Smooth muscle cell (in vitro differentiated cells): ENCODE data around the gene RPLP2. TPM values are rescaled to one million over a fixed set of nuclear protein-coding genes. Genes with fewer than 3 reads are reported as not detected.

Experiments
- DNase-seq: peaks from one replicate; lab custom pipeline; 2025; ENCODE audit not compliant: unreplicated experiment; lab: John Stamatoyannopoulos, UW
- H2AFZ ChIP-seq: fragments of 200-600 bp; sonication (generic); 2 replicates; pipeline ENCODE4 v1.6.0; 2016; ENCODE audit warnings: antibody characterized with exemption, low read depth, mild to moderate bottlenecking
- H3F3A ChIP-seq: fragments of 200-600 bp; sonication (generic); 2 replicates; pipeline ENCODE4 v1.6.0; 2017; ENCODE audit warnings: antibody characterized with exemption, low read depth
- H3K27ac ChIP-seq: fragments of 200-600 bp; sonication (generic); 2 replicates; pipeline ENCODE4 v1.5.1; 2016; ENCODE audit warnings: low read depth, mild to moderate bottlenecking
- H3K27me3 ChIP-seq: fragments of 200-600 bp; sonication (generic); 2 replicates; pipeline ENCODE4 v1.6.1; 2016; ENCODE audit warnings: low read depth, mild to moderate bottlenecking
- H3K36me3 ChIP-seq: fragments of 200-600 bp; sonication (generic); 2 replicates; pipeline ENCODE4 v1.5.1; 2016; ENCODE audit warnings: low read depth
- H3K4me1 ChIP-seq: fragments of 200-600 bp; sonication (generic); 2 replicates; pipeline ENCODE4 v1.5.1; 2016; ENCODE audit warnings: low read depth
- H3K4me2 ChIP-seq: fragments of 200-600 bp; sonication (generic); 2 replicates; pipeline ENCODE4 v1.6.0; 2016; ENCODE audit warnings: mild to moderate bottlenecking
- H3K4me3 ChIP-seq: fragments of 200-600 bp; sonication (generic); 2 replicates; pipeline ENCODE4 v1.5.1; 2016; ENCODE audit warnings: mild to moderate bottlenecking
- H3K79me2 ChIP-seq: fragments of 200-600 bp; sonication (generic); 2 replicates; pipeline ENCODE4 v1.6.0; 2016; ENCODE audit warnings: low read depth, mild to moderate bottlenecking
- H3K9ac ChIP-seq: fragments of 200-600 bp; sonication (generic); 2 replicates; pipeline ENCODE4 v1.6.0; 2016; ENCODE audit warnings: low read depth
- H3K9me3 ChIP-seq: fragments of 200-600 bp; sonication (generic); replicated peaks from 2 replicates; pipeline ENCODE4 v1.5.1; 2016; ENCODE audit warnings: low read depth
- H4K20me1 ChIP-seq: fragments of 200-600 bp; sonication (generic); 2 replicates; pipeline ENCODE4 v1.6.0; 2016; ENCODE audit warnings: low read depth
- CTCF ChIP-seq: fragments of 200-600 bp; sonication (generic); IDR thresholded peaks from 2 replicates; pipeline ENCODE4 v1.5.1; 2017; ENCODE audit warnings: borderline replicate concordance, mild to moderate bottlenecking, antibody characterized with exemption; ENCODE audit not compliant: insufficient read depth, poor library complexity, severe bottlenecking
- WGBS: methylation state at CpG from one replicate; pipeline ENCODE4 v1.1.7; 2016; ENCODE audit warnings: low lambda C conversion rate; 5-methylcytosine and 5-hydroxymethylcytosine counted together
- polyA plus RNA-seq: library from polyadenylated mRNA; unstranded; fragments of >200 nt; fragmentation: Nextera tagmentation; extraction: Ambion mirVana; gene quantifications from 2 replicates; pipeline ENCODE4 v1.2.1, GENCODE V29; 2016
- total RNA-seq: library from RNA; depleted of rRNA; stranded (reverse); fragments of >200 nt; gene quantifications from 2 replicates; pipeline ENCODE4 v1.2.3, GENCODE V29; 2014

Gene RPLP2
- total and polyA plus RNA-seq, 2 experiments from 2014 or later, result 472 to 622 TPM

DNA sequence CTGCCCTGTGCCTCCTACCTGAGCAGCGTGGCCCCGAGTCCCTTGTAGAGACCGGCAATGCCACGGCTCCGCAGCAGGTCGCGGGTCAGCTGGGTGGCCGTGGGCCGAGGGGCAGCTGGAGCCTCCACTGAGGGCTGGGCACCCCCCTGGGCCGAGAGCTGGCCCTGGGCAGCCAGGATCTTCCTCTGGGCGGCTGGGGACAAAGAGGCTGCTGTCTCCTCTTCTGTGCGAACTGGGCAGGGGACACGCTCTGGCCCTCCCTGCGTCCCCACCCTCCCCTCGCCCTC, 17.3 kb upstream of the RPLP2 start:
- peaks cover 9% of the 10 kb centered on the region for H3F3A ChIP-seq
- no peak overlapping the region for H2AFZ ChIP-seq
- H3K36me3 ChIP-seq, result no peaks in the 10 kb centered on the region
- peaks cover 16% of the 10 kb centered on the region for H3K4me1 ChIP-seq
- no peak overlapping the region for H3K4me2 ChIP-seq
- no peak overlapping the region for H3K4me3 ChIP-seq
- no peak overlapping the region for H3K9ac ChIP-seq
- no peaks in the 10 kb centered on the region for H3K79me2 ChIP-seq
- H3K27ac ChIP-seq, result no peak overlapping the region
- no peak for TF ChIP-seq CTCF
- no peak for DNase-seq
- H3K27me3 ChIP-seq, result no peaks in the 10 kb centered on the region
- H3K9me3 ChIP-seq, result no peaks in the 10 kb centered on the region
- H4K20me1 ChIP-seq, result peaks cover 21% of the 10 kb centered on the region
- WGBS, result 97% methylated on average over 9 of the region's 15 CpGs

GRCh38 chr11:792873-793272, 16.9 kb upstream of the RPLP2 start:
- no peak overlapping the region for H3K9ac ChIP-seq

DNA sequence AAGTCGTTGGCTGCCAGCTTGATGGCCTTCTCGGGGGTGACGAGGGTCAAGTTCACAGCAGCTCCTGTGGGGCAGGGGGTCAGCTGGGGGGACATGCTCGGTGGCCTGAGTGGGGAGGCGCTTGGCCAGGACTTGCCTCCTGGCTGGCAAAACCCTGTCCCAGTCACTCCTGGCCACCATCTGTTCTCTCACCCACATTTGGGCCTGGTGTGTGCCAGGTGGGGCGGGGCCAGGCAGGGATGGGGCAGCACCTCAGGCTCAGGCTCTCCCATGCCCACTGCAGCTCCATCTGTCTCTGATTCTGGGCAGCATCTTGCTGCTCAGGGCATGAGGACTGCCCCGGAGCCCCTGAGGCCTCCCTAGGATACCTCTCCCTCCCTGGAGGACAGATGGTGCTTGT, 16.2 kb upstream of the RPLP2 start:
- 96% methylated on average over 7 of the region's 7 CpGs for WGBS
- no peak for TF ChIP-seq CTCF

More at GRCh38 chr11:792873-793272, 16.9 kb upstream of the RPLP2 start:
- H2AFZ ChIP-seq, result no peak overlapping the region
- H3K4me3 ChIP-seq, result no peak overlapping the region
- H3K27me3 ChIP-seq, result no peaks in the 10 kb centered on the region
- H3K79me2 ChIP-seq, result no peaks in the 10 kb centered on the region
- H3K4me1 ChIP-seq, result peaks cover 16% of the 10 kb centered on the region
- peaks cover 21% of the 10 kb centered on the region for H4K20me1 ChIP-seq
- no peaks in the 10 kb centered on the region for H3K36me3 ChIP-seq
- TF ChIP-seq CTCF, result no peak
- no peak overlapping the region for H3K4me2 ChIP-seq
- WGBS, result 97% methylated on average over 13 of the region's 13 CpGs
- no peak overlapping the region for H3K27ac ChIP-seq
- no peaks in the 10 kb centered on the region for H3K9me3 ChIP-seq
- DNase-seq, result no peak
- peaks cover 9% of the 10 kb centered on the region for H3F3A ChIP-seq

DNA sequence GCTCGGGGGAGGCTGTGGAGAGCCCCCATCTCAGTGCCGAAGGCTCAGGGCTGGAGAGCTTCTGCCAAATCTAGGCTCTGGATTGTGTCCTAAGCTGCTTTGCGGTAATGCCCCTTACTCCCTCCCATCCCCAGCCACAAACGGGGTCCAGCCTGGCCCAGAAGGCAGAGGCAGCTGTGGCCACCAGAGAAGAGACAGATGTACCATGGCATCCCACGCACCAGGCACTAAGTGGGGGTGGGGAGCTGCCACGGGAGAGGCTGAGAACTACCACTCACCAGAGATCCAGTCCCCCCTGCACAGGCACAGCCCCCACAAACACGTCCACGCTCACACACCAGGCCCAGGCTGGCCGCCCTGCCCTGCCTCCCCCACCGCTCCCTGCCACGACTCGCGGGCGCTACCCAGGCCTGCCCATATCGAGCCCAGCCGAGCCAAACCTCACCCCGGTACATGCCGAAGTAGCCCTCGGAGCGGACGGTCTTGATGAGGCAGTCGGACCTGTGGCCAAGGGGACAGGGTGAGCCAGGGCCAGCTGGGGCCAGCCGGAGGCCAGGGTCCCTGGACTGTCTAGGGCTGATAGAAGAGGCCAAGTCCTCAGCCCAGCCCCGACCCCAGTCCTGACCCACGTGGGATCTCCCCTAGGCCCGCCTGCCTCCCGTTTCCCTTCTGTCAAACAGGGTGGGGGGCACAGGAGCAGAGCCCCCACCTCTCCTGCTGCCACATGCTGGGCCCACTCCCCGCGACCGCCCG, 15.6 kb upstream of the RPLP2 start:
- no peak for DNase-seq
- H3F3A ChIP-seq, result peaks cover 9% of the 10 kb centered on the region
- TF ChIP-seq CTCF, result no peak
- H3K27me3 ChIP-seq, result no peaks in the 10 kb centered on the region
- no peak overlapping the region for H3K27ac ChIP-seq
- no peaks in the 10 kb centered on the region for H3K9me3 ChIP-seq
- no peaks in the 10 kb centered on the region for H3K79me2 ChIP-seq
- no peak overlapping the region for H3K4me3 ChIP-seq
- no peak overlapping the region for H3K9ac ChIP-seq
- peaks cover 21% of the 10 kb centered on the region for H4K20me1 ChIP-seq
- H3K4me1 ChIP-seq, result peaks cover 16% of the 10 kb centered on the region
- no peak overlapping the region for H3K4me2 ChIP-seq
- no peak overlapping the region for H2AFZ ChIP-seq
- no peaks in the 10 kb centered on the region for H3K36me3 ChIP-seq
- WGBS, result 95% methylated on average over 23 of the region's 31 CpGs

More for the DNA sequence above, 16.2 kb upstream of the RPLP2 start:
- Histone ChIP-seq H3K36me3 (no peaks in the 10 kb centered on the region), H4K20me1 (peaks cover 21% of the 10 kb centered on the region), H3K4me1 (peaks cover 16% of the 10 kb centered on the region), H3F3A (peaks cover 9% of the 10 kb centered on the region), H2AFZ (no peak overlapping the region), H3K4me2 (no peak overlapping the region), H3K9me3 (no peaks in the 10 kb centered on the region), H3K27ac (no peak overlapping the region), H3K27me3 (no peaks in the 10 kb centered on the region), H3K79me2 (no peaks in the 10 kb centered on the region), H3K4me3 (no peak overlapping the region), H3K9ac (no peak overlapping the region)
- no peak for DNase-seq
